HepG2 (cell line): ENCODE results near the gene NELL2. TPM values are rescaled to one million over a fixed set of nuclear protein-coding genes. Genes with fewer than 3 reads are reported as not detected.

Experiments
- ATAC-seq: fragments of 200-7000 bp; cut with Tn5 transposase; 3 replicates; pipeline ENCODE4 v1.9.1; 2020; ENCODE audit warnings: mild to moderate bottlenecking, moderate library complexity
- BruUV-seq: library from RNA; stranded (reverse); fragments of 400-500 nt; replicated peaks from 2 replicates; lab custom pipeline; 2021; lab: Mats Ljungman, UMichigan
- CTCF ChIA-PET: fragments of 300-600 bp; formaldehyde crosslinking; extraction: SDS; loops from one replicate; lab custom pipeline; 2021; ENCODE audit warnings: low total read pairs, inconsistent platforms, low intra/inter-chr PET ratio; lab: Yijun Ruan, JAX
- POLR2A ChIA-PET: fragments of 350-600 bp; sonication (Branson Sonifier 250); formaldehyde crosslinking; loops from one replicate; lab custom pipeline; 2020; ENCODE audit warnings: antibody characterized with exemption, inconsistent platforms; lab: Yijun Ruan, JAX
- DNase-seq: peaks from one replicate; pipeline ENCODE4 v3.0.0-alpha.2; 2015; ENCODE audit warnings: low spot score
- FAIRE-seq: peaks from 3 replicates; lab custom pipeline; 2011; peaks lifted over from hg19 to GRCh38; lab: Jason Lieb, UNC
- H2AFZ ChIP-seq: one replicate; pipeline ENCODE4 v1.6.1; 2011; ENCODE audit warnings: low read length, inconsistent platforms
- H3K27ac ChIP-seq: fragments of 300-600 bp; 3 replicates; pipeline ENCODE4 v1.8.0; 2011; ENCODE audit warnings: mixed run types, mild to moderate bottlenecking, mixed read lengths, low read length, inconsistent platforms; ENCODE audit not compliant: insufficient read depth; ENCODE audit errors: extremely low read length
- H3K27me3 ChIP-seq, 2 experiments: fragments of 200-600 bp in 1 of 2; 2 replicates in 1 of 2; 3 replicates in 1 of 2; pipeline versions ENCODE4 v1.6.0 to v1.8.0; 2011; ENCODE audit warnings: low read length in 2 of 2, mild to moderate bottlenecking in 2 of 2, moderate library complexity in 2 of 2, inconsistent platforms in 1 of 2; ENCODE audit not compliant: insufficient read depth in 2 of 2, control insufficient read depth in 1 of 2
- H3K36me3 ChIP-seq, 2 experiments: fragments of 200-600 bp in 1 of 2; replicated peaks in 1 of 2; 2 replicates in 1 of 2; 3 replicates in 1 of 2; pipeline versions ENCODE4 v1.5.1 to v1.8.0; 2011; ENCODE audit warnings: low read length in 2 of 2, inconsistent platforms in 1 of 2; ENCODE audit not compliant: insufficient read depth in 2 of 2, control insufficient read depth in 1 of 2
- H3K4me1 ChIP-seq: 2 replicates; pipeline ENCODE4 v1.5.1; 2012; ENCODE audit warnings: low read length, inconsistent platforms; ENCODE audit not compliant: insufficient read depth
- H3K4me2 ChIP-seq: 2 replicates; pipeline ENCODE4 v1.6.0; 2011; ENCODE audit warnings: low read depth, low read length, inconsistent platforms
- H3K4me3 ChIP-seq, 3 experiments: fragments of 200-600 bp in 1 of 3; sonication (generic), shearing (Covaris generic) in 1 of 3; replicated peaks in 1 of 3; 2 replicates each; pipeline ENCODE4 v1.5.1; 2011 to 2016; ENCODE audit warnings: low read length in 3 of 3, inconsistent platforms in 2 of 3, low read depth in 2 of 3, mild to moderate bottlenecking in 2 of 3, control low read depth in 1 of 3, mixed read lengths in 1 of 3; ENCODE audit not compliant: insufficient read depth in 1 of 3
- H3K79me2 ChIP-seq: one replicate; pipeline ENCODE4 v1.6.1; 2011; ENCODE audit warnings: low read length, inconsistent platforms; ENCODE audit not compliant: insufficient read depth
- H3K9ac ChIP-seq: 2 replicates; pipeline ENCODE4 v1.6.0; 2011; ENCODE audit warnings: mild to moderate bottlenecking, low read depth, low read length, inconsistent platforms; ENCODE audit not compliant: insufficient read depth
- H3K9me3 ChIP-seq: 2 replicates; pipeline ENCODE4 v1.5.1; 2012; ENCODE audit warnings: mild to moderate bottlenecking, low read length
- H4K20me1 ChIP-seq: 2 replicates; pipeline ENCODE4 v1.6.0; 2011; ENCODE audit warnings: inconsistent platforms, mild to moderate bottlenecking, low read length, moderate library complexity; ENCODE audit not compliant: insufficient read depth
- ATF7 ChIP-seq, 2 experiments: fragments of 450-650 bp in 1 of 2; sonication (generic) in 1 of 2; formaldehyde crosslinking in 1 of 2; IDR thresholded peaks; 2 replicates each; pipeline versions ENCODE4 v1.4.0 to v1.6.1; 2016 to 2020; ENCODE audit warnings: antibody characterized with exemption in 1 of 2, mild to moderate bottlenecking in 1 of 2, missing genetic modification reagents in 1 of 2
- MAFF ChIP-seq: IDR thresholded peaks from 2 replicates; pipeline ENCODE4 v1.6.1; 2011; ENCODE audit warnings: low read depth, low read length, improper control_type of control experiment
- ZBTB44 ChIP-seq: sonication (generic); formaldehyde crosslinking; IDR thresholded peaks from 2 replicates; pipeline ENCODE4 v1.4.0; 2020; ENCODE audit warnings: missing genetic modification reagents
- ZBTB46 ChIP-seq: sonication (generic); formaldehyde crosslinking; IDR thresholded peaks from 2 replicates; pipeline ENCODE4 v1.4.0; 2020; ENCODE audit warnings: mild to moderate bottlenecking, missing genetic modification reagents, borderline replicate concordance
- ZNF569 ChIP-seq: sonication (generic); formaldehyde crosslinking; IDR thresholded peaks from 2 replicates; pipeline ENCODE4 v1.5.0; 2020; ENCODE audit warnings: mild to moderate bottlenecking, missing genetic modification reagents, moderate library complexity, borderline replicate concordance
- in situ Hi-C: cut with HindIII; loops from 2 replicates; pipeline ENCODE4 v1.10.0; 2017; ENCODE audit warnings: low pct_unique_long_range_greater_than_20kb; ENCODE audit not compliant: extremely low pct_ligation_motif_present
- intact Hi-C: fragments of 100-400 bp; cut with micrococcal nuclease; formaldehyde crosslinking; loops from one replicate; pipeline ENCODE4 v1.10.0; 2022; ENCODE audit not compliant: unreplicated experiment
- polyA plus RNA-seq, 8 experiments: library from polyadenylated mRNA; depleted of rRNA in 3 of 8; stranded (reverse) in 7 of 8; unstranded in 1 of 8; fragments of >200 nt; fragmentation: Illumina TruSeq in 4 of 8; extraction: Trizol in 4 of 8; gene quantifications; 2 replicates each; pipeline versions ENCODE4 v1.2.1 to v1.2.3, GENCODE V29; 2011 to 2016; ENCODE audit warnings: low read depth in 4 of 8, missing spikeins in 1 of 8, mixed read lengths in 1 of 8; ENCODE audit not compliant: insufficient read depth in 1 of 8
- total RNA-seq, 5 experiments: library from RNA; depleted of rRNA; stranded (reverse); fragments of >200 nt; fragmentation: Illumina TruSeq; extraction: Trizol; gene quantifications; 2 replicates each; pipeline ENCODE4 v1.2.3, GENCODE V29; 2016; ENCODE audit warnings: low read depth in 1 of 5

NELL2 gene
- total and polyA plus RNA-seq, 2 of the 13 experiments (the other 11 are each of a cell fraction or from before 2014, with no cell fraction given): 0.11 TPM; not detected in 1

GRCh38 chr12:44504799-44505198 lies 371.3 kb downstream of the NELL2 start (continued):
- TF ChIP-seq ZBTB46 (CRISPR knock-in tag) (no peak), ZNF569 (CRISPR knock-in tag) (no peak), MAFF (peak; percentile 36; the same call in 1 of the 2 replicates)

- ATAC-seq: no peak
- CTCF ChIA-PET: no interaction called here
- FAIRE-seq: no peak
These were observed 372.8 kb downstream of the NELL2 start for GRCh38 chr12:44503329-44503728.

More at GRCh38 chr12:44503329-44503728, 372.8 kb downstream of the NELL2 start:
- no peak overlapping the region for H3K9ac ChIP-seq
- no peak for TF ChIP-seq ZBTB44 (CRISPR knock-in tag)
- peak; percentile 46 for TF ChIP-seq ATF7 (IDR thresholded peaks at IDR 0.05)
- no peak for TF ChIP-seq ATF7 (CRISPR knock-in tag; IDR thresholded peaks at IDR 0.05)
- TF ChIP-seq, all 625 proteins: peak for 1
- H2AFZ ChIP-seq: no peak overlapping the region
- no peak for DNase-seq
- no peak overlapping the region for H3K27ac ChIP-seq
- no peaks in the 10 kb centered on the region for H3K9me3 ChIP-seq
- H4K20me1 ChIP-seq: no peaks in the 10 kb centered on the region
- H3K4me2 ChIP-seq: no peak overlapping the region
- H3K27me3 ChIP-seq: no peaks in the 10 kb centered on the region
- H3K4me1 ChIP-seq: no peaks in the 10 kb centered on the region
- no TSS peak for BruUV-seq
- POLR2A ChIA-PET: no interaction called here
- H3K4me3 ChIP-seq: no peak overlapping the region
- intact Hi-C loops (no loop called here), in situ Hi-C loops (no loop called here)
- H3K36me3 ChIP-seq: no peaks in the 10 kb centered on the region
- H3K79me2 ChIP-seq: no peaks in the 10 kb centered on the region
